Measurements from ENCODE around the gene RDH5. TPM values are rescaled to one million over a fixed set of nuclear protein-coding genes. Genes with fewer than 3 reads are reported as not detected.

RDH5 gene
- total RNA-seq, 1 experiment from 2014 or later, result 5.8 TPM

GRCh38 chr12:55684761-55685370 is 35.3 kb upstream of the RDH5 start (continued):
- TF ChIP-seq ZNF317 (CRISPR knock-in tag; IDR thresholded peaks at IDR 0.05; ENCODE audit: borderline replicate concordance, low read depth), result no peak
- TF ChIP-seq NFATC4 (CRISPR knock-in tag; IDR thresholded peaks at IDR 0.05), result no peak
- TF ChIP-seq NR3C1 (CRISPR knock-in tag; conservative IDR thresholded peaks at IDR 0.05; ENCODE audit: low read depth), result no peak
- TF ChIP-seq MXD4 (CRISPR knock-in tag; IDR thresholded peaks at IDR 0.05; ENCODE audit: borderline replicate concordance), result no peak
- no peak for TF ChIP-seq ZNF121 (CRISPR knock-in tag; IDR thresholded peaks at IDR 0.05)

GRCh38 chr12:55685671-55686070 is 34.5 kb upstream of the RDH5 start:
- no peaks in the 10 kb centered on the region; the same call in 1 of the 2 replicates for H3K27me3 Mint-ChIP-seq (ENCODE audit: low read depth)
- peaks cover 14% of the 10 kb centered on the region for H3K4me1 Mint-ChIP-seq
- peaks cover 7% of the 10 kb centered on the region; the same call in 1 of the 2 replicates for H3K36me3 Mint-ChIP-seq
- ChIA-PET POLR2A (no interaction called here), CTCF (interaction anchor here (1.3 kb wide), 1 partner anchor 29 kb away, joined by 3 read pairs; no protein-coding TSS in a partner anchor)
- no peak for TF ChIP-seq MLX (CRISPR knock-in tag; IDR thresholded peaks at IDR 0.05)
- no peak for TF ChIP-seq E2F5 (CRISPR knock-in tag; IDR thresholded peaks at IDR 0.05)
- no peak for TF ChIP-seq NFATC4 (CRISPR knock-in tag; IDR thresholded peaks at IDR 0.05)
- no peak for TF ChIP-seq ZNF121 (CRISPR knock-in tag; IDR thresholded peaks at IDR 0.05)
- TF ChIP-seq ATF6 (CRISPR knock-in tag; IDR thresholded peaks at IDR 0.05), result no peak
- TF ChIP-seq ZNF219 (CRISPR knock-in tag; IDR thresholded peaks at IDR 0.05; ENCODE audit: borderline replicate concordance), result no peak
- TF ChIP-seq E2F4 (CRISPR knock-in tag; IDR thresholded peaks at IDR 0.05; ENCODE audit: borderline replicate concordance, low read depth), result no peak
- TF ChIP-seq NR2C2 (CRISPR knock-in tag; IDR thresholded peaks at IDR 0.05), result no peak
- TF ChIP-seq ZSCAN18 (CRISPR knock-in tag; IDR thresholded peaks at IDR 0.05), result no peak
- no peak for TF ChIP-seq USF2 (CRISPR knock-in tag; IDR thresholded peaks at IDR 0.05)
- no peak for TF ChIP-seq IRF1 (CRISPR knock-in tag; IDR thresholded peaks at IDR 0.05)
- TF ChIP-seq ZNF532 (CRISPR knock-in tag; IDR thresholded peaks at IDR 0.05; ENCODE audit: borderline replicate concordance), result no peak
- TF ChIP-seq CREB1 (CRISPR knock-in tag; IDR thresholded peaks at IDR 0.05), result no peak
- no peak for TF ChIP-seq FOXP4 (CRISPR knock-in tag; IDR thresholded peaks at IDR 0.05)
- no peak for TF ChIP-seq ZNF396 (CRISPR knock-in tag; IDR thresholded peaks at IDR 0.05; ENCODE audit: borderline replicate concordance)
- TF ChIP-seq CREM (CRISPR knock-in tag; IDR thresholded peaks at IDR 0.05), result no peak
- TF ChIP-seq ZNF232 (CRISPR knock-in tag; IDR thresholded peaks at IDR 0.05), result no peak
- no peak overlapping the region for H3K27ac Mint-ChIP-seq
- no peak overlapping the region for H3K4me3 Mint-ChIP-seq
- DNase-seq (ENCODE audit: low spot score), result no peak
- H3K9me3 Mint-ChIP-seq, result no peaks in the 10 kb centered on the region
- no peak for ATAC-seq

Data from WTC11 (cell line).